ENCODE results near the gene PRSS56.

PRSS56 gene

GRCh38 chr2:232487385-232488096 is 32.6 kb upstream of the PRSS56 start, which contains the start of gene ECEL1:
TSS of gene ECEL1 (minus strand) at chr2:232487834. CDS start at chr2:232486653, 1,181 bp downstream.
- no peaks in the 10 kb centered on the region for H3K9me3 ChIP-seq (ENCODE audit: control insufficient read depth in 2 of 2, low read length in 2 of 2)
- H3K9ac ChIP-seq (ENCODE audit: low read depth in 1 of 2, low read length in 2 of 2), result no peak within 1 kb of the TSS
- peaks cover 27 to 36% of the 10 kb centered on the region in 2 donors for H3K27me3 ChIP-seq (ENCODE audit: control insufficient read depth in 2 of 2, insufficient read depth in 2 of 2, low read length in 2 of 2)
- H3K36me3 ChIP-seq (ENCODE audit: control insufficient read depth in 2 of 2, insufficient read depth in 2 of 2, low read length in 2 of 2), result no peaks in the 10 kb centered on the region
- H3K4me1 ChIP-seq (ENCODE audit: control insufficient read depth in 2 of 2, insufficient read depth in 2 of 2, low read length in 2 of 2), result no peaks in the 10 kb centered on the region
- H3K27ac ChIP-seq (ENCODE audit: low read depth in 2 of 2, low read length in 2 of 2), result no peak within 1 kb of the TSS
- H3K4me3 ChIP-seq (ENCODE audit: low read length in 2 of 2), result no peak within 1 kb of the TSS

DNA sequence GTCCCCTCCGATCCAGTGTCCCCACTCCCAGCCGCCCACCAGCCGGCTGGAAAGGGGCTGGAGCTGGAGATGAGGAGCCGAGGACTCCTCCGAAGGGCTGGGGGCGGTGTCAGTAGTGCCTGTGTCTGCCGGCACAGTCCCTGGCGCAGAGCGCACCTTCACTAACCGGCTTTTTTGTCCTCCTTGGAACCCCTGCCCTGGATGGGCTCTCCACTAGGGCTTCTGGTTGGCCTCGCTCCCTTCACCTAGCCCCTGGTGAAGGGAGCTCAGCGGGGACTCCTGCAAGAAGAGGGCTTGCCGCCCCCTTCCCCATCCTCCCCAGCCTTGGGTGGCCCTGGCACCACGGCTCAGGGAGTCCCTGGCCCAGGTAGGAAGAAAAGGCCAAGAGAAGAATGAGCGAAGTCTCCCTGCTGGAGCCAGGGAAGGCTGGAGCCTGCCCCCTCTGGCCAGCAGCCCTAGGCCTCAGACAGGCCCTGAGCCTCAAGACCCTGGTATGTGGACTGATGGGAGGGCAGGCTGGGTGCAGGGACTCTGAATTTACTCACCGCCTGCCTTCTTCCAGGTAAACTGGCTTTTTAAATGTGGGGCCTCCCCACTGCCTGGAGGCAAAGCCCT is 32.0 kb upstream of the PRSS56 start:
- H3K9ac ChIP-seq (ENCODE audit: low read depth in 1 of 2, low read length in 2 of 2), result no peak overlapping the region
- H3K27me3 ChIP-seq (ENCODE audit: control insufficient read depth in 2 of 2, insufficient read depth in 2 of 2, low read length in 2 of 2), result peaks cover 27 to 36% of the 10 kb centered on the region in 2 donors
- no peaks in the 10 kb centered on the region for H3K4me1 ChIP-seq (ENCODE audit: control insufficient read depth in 2 of 2, insufficient read depth in 2 of 2, low read length in 2 of 2)
- no peaks in the 10 kb centered on the region for H3K9me3 ChIP-seq (ENCODE audit: control insufficient read depth in 2 of 2, low read length in 2 of 2)
- H3K27ac ChIP-seq (ENCODE audit: low read depth in 2 of 2, low read length in 2 of 2), result no peak overlapping the region
- H3K36me3 ChIP-seq (ENCODE audit: control insufficient read depth in 2 of 2, insufficient read depth in 2 of 2, low read length in 2 of 2), result no peaks in the 10 kb centered on the region
- H3K4me3 ChIP-seq (ENCODE audit: low read length in 2 of 2), result no peak overlapping the region

- no peak overlapping the region for H3K27ac ChIP-seq (ENCODE audit: low read depth in 2 of 2, low read length in 2 of 2)
- no peaks in the 10 kb centered on the region for H3K36me3 ChIP-seq (ENCODE audit: control insufficient read depth in 2 of 2, insufficient read depth in 2 of 2, low read length in 2 of 2)
- peaks cover 27 to 36% of the 10 kb centered on the region in 2 donors for H3K27me3 ChIP-seq (ENCODE audit: control insufficient read depth in 2 of 2, insufficient read depth in 2 of 2, low read length in 2 of 2)
These were observed 31.4 kb upstream of the PRSS56 start for GRCh38 chr2:232488721-232489300.

GRCh38 chr2:232489516-232490220 is 30.5 kb upstream of the PRSS56 start:
- Histone ChIP-seq H3K36me3 (ENCODE audit: control insufficient read depth in 2 of 2, insufficient read depth in 2 of 2, low read length in 2 of 2) (no peaks in the 10 kb centered on the region), H3K9ac (ENCODE audit: low read depth in 1 of 2, low read length in 2 of 2) (no peak overlapping the region), H3K9me3 (ENCODE audit: control insufficient read depth in 2 of 2, low read length in 2 of 2) (no peaks in the 10 kb centered on the region), H3K4me1 (ENCODE audit: control insufficient read depth in 2 of 2, insufficient read depth in 2 of 2, low read length in 2 of 2) (no peaks in the 10 kb centered on the region), H3K27ac (ENCODE audit: low read depth in 2 of 2, low read length in 2 of 2) (no peak overlapping the region), H3K4me3 (ENCODE audit: low read length in 2 of 2) (no peak overlapping the region), H3K27me3 (ENCODE audit: control insufficient read depth in 2 of 2, insufficient read depth in 2 of 2, low read length in 2 of 2) (peaks cover 22 to 30% of the 10 kb centered on the region in 2 donors)

More at GRCh38 chr2:232488721-232489300, 31.4 kb upstream of the PRSS56 start:
- H3K4me3 ChIP-seq (ENCODE audit: low read length in 2 of 2), result no peak overlapping the region
- H3K4me1 ChIP-seq (ENCODE audit: control insufficient read depth in 2 of 2, insufficient read depth in 2 of 2, low read length in 2 of 2), result no peaks in the 10 kb centered on the region
- H3K9ac ChIP-seq (ENCODE audit: low read depth in 1 of 2, low read length in 2 of 2), result no peak overlapping the region
- no peaks in the 10 kb centered on the region for H3K9me3 ChIP-seq (ENCODE audit: control insufficient read depth in 2 of 2, low read length in 2 of 2)

- H3K36me3 ChIP-seq (ENCODE audit: control insufficient read depth in 2 of 2, insufficient read depth in 2 of 2, low read length in 2 of 2), result no peaks in the 10 kb centered on the region
- no peak overlapping the region for H3K9ac ChIP-seq (ENCODE audit: low read depth in 1 of 2, low read length in 2 of 2)
- H3K27me3 ChIP-seq (ENCODE audit: control insufficient read depth in 2 of 2, insufficient read depth in 2 of 2, low read length in 2 of 2), result peaks cover 14 to 22% of the 10 kb centered on the region in 2 donors
- H3K4me3 ChIP-seq (ENCODE audit: low read length in 2 of 2), result no peak overlapping the region
- no peak overlapping the region for H3K27ac ChIP-seq (ENCODE audit: low read depth in 2 of 2, low read length in 2 of 2)
- no peaks in the 10 kb centered on the region for H3K4me1 ChIP-seq (ENCODE audit: control insufficient read depth in 2 of 2, insufficient read depth in 2 of 2, low read length in 2 of 2)
- no peaks in the 10 kb centered on the region for H3K9me3 ChIP-seq (ENCODE audit: control insufficient read depth in 2 of 2, low read length in 2 of 2)
These were observed 29.7 kb upstream of the PRSS56 start for GRCh38 chr2:232490221-232491138.

DNA sequence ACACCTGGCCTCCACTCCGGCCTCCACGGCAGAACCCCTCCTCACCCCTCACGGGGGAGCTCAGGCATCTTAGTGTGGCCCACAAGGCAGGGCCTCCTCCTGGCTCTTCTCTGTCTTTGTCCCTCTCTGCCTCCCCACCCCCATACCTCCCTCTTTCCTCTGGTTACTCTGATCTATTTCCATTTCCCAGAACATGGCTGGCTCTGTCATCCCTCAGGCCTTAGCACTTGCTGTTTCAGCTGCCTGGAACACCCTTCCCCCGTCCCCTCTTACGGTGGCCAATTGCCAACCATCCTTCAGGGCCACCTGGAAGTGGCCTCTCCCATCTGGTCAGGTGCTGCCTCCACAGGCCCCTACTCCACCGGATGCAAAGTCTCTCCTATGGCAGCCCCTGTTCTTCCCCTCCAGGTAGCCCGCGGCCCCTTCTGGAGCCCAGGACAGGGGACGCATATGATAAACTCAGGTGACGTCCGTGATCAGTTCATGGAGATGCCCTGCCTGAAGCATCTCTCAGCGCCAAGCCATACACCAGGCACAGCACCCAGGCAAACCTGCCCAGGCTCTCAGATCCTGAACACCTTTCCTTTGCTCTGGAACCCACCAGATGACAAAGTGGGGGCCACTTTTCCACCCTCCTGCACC is 28.9 kb upstream of the PRSS56 start:
- Histone ChIP-seq H3K4me3 (ENCODE audit: low read length in 2 of 2) (no peak overlapping the region), H3K36me3 (ENCODE audit: control insufficient read depth in 2 of 2, insufficient read depth in 2 of 2, low read length in 2 of 2) (no peaks in the 10 kb centered on the region), H3K9ac (ENCODE audit: low read depth in 1 of 2, low read length in 2 of 2) (no peak overlapping the region), H3K27me3 (ENCODE audit: control insufficient read depth in 2 of 2, insufficient read depth in 2 of 2, low read length in 2 of 2) (peaks cover 12 to 18% of the 10 kb centered on the region in 2 donors), H3K4me1 (ENCODE audit: control insufficient read depth in 2 of 2, insufficient read depth in 2 of 2, low read length in 2 of 2) (no peaks in the 10 kb centered on the region), H3K27ac (ENCODE audit: low read depth in 2 of 2, low read length in 2 of 2) (no peak overlapping the region), H3K9me3 (ENCODE audit: control insufficient read depth in 2 of 2, low read length in 2 of 2) (no peaks in the 10 kb centered on the region)

GRCh38 chr2:232492236-232492848 is 27.8 kb upstream of the PRSS56 start:
- Histone ChIP-seq H3K36me3 (ENCODE audit: control insufficient read depth in 2 of 2, insufficient read depth in 2 of 2, low read length in 2 of 2) (no peaks in the 10 kb centered on the region), H3K4me1 (ENCODE audit: control insufficient read depth in 2 of 2, insufficient read depth in 2 of 2, low read length in 2 of 2) (no peaks in the 10 kb centered on the region), H3K27ac (ENCODE audit: low read depth in 2 of 2, low read length in 2 of 2) (no peak overlapping the region), H3K4me3 (ENCODE audit: low read length in 2 of 2) (no peak overlapping the region), H3K27me3 (ENCODE audit: control insufficient read depth in 2 of 2, insufficient read depth in 2 of 2, low read length in 2 of 2) (peaks cover 5 to 10% of the 10 kb centered on the region in 2 donors), H3K9ac (ENCODE audit: low read depth in 1 of 2, low read length in 2 of 2) (no peak overlapping the region), H3K9me3 (ENCODE audit: control insufficient read depth in 2 of 2, low read length in 2 of 2) (no peaks in the 10 kb centered on the region)

- Histone ChIP-seq H3K9me3 (ENCODE audit: control insufficient read depth in 2 of 2, low read length in 2 of 2) (no peaks in the 10 kb centered on the region), H3K27ac (ENCODE audit: low read depth in 2 of 2, low read length in 2 of 2) (no peak overlapping the region), H3K9ac (ENCODE audit: low read depth in 1 of 2, low read length in 2 of 2) (no peak overlapping the region), H3K27me3 (ENCODE audit: control insufficient read depth in 2 of 2, insufficient read depth in 2 of 2, low read length in 2 of 2) (peaks cover 4 to 6% of the 10 kb centered on the region in 2 donors), H3K36me3 (ENCODE audit: control insufficient read depth in 2 of 2, insufficient read depth in 2 of 2, low read length in 2 of 2) (no peaks in the 10 kb centered on the region), H3K4me1 (ENCODE audit: control insufficient read depth in 2 of 2, insufficient read depth in 2 of 2, low read length in 2 of 2) (no peaks in the 10 kb centered on the region), H3K4me3 (ENCODE audit: low read length in 2 of 2) (no peak overlapping the region)
These were observed 27.1 kb upstream of the PRSS56 start for GRCh38 chr2:232492963-232493700.

Data from mucosa of rectum (tissue), 2 donors.